Measurements from ENCODE around the gene PTCSC3. TPM values are rescaled to one million over a fixed set of nuclear protein-coding genes. Genes with fewer than 3 reads are reported as not detected.

The PTCSC3 gene
- polyA plus RNA-seq, 3 donors from 2014 or later = not detected

- Mint-ChIP-seq H3K27ac (no peak overlapping the region), H3K9me3 (peaks cover 0 to 5% (median under 1%) of the 10 kb centered on the region in 6 donors), H3K4me1 (no peaks in the 10 kb centered on the region), H3K4me3 (no peak overlapping the region), H3K27me3 (ENCODE audit: low read depth in 3 of 3) (peaks cover 3 to 6% (median 4%) of the 10 kb centered on the region in 3 donors), H3K36me3 (no peaks in the 10 kb centered on the region)
- DNase-seq = no peak
These were observed 85.4 kb downstream of the PTCSC3 start for GRCh38 chr14:36091096-36091495.

- Mint-ChIP-seq H3K9me3 (peaks cover 0 to 10% (median 2%) of the 10 kb centered on the region in 6 donors), H3K27ac (no peak overlapping the region), H3K27me3 (ENCODE audit: low read depth in 3 of 3) (peaks cover 0 to 8% (median 1%) of the 10 kb centered on the region in 3 donors), H3K4me1 (no peaks in the 10 kb centered on the region), H3K36me3 (no peaks in the 10 kb centered on the region), H3K4me3 (no peak overlapping the region)
- no peak for DNase-seq
These were observed 89.1 kb downstream of the PTCSC3 start for GRCh38 chr14:36087411-36087810.

GRCh38 chr14:36086629-36087395 lies 89.7 kb downstream of the PTCSC3 start:
- peaks cover 0 to 8% (median 1%) of the 10 kb centered on the region in 3 donors for H3K27me3 Mint-ChIP-seq (ENCODE audit: low read depth in 3 of 3)
- H3K9me3 Mint-ChIP-seq = peaks cover 0 to 10% (median 2%) of the 10 kb centered on the region in 6 donors
- H3K27ac Mint-ChIP-seq = no peak overlapping the region
- no peaks in the 10 kb centered on the region for H3K36me3 Mint-ChIP-seq
- no peaks in the 10 kb centered on the region for H3K4me1 Mint-ChIP-seq
- DNase-seq = no peak
- H3K4me3 Mint-ChIP-seq = no peak overlapping the region

- Mint-ChIP-seq H3K27ac (no peak overlapping the region), H3K4me3 (no peak overlapping the region), H3K27me3 (ENCODE audit: low read depth in 3 of 3) (peaks cover 0 to 5% (median 1%) of the 10 kb centered on the region in 3 donors), H3K36me3 (no peaks in the 10 kb centered on the region), H3K9me3 (peaks cover 0 to 10% (median 2%) of the 10 kb centered on the region in 6 donors), H3K4me1 (no peaks in the 10 kb centered on the region)
- DNase-seq = no peak
These were observed 90.7 kb downstream of the PTCSC3 start for GRCh38 chr14:36085861-36086260.

Other genes starting within 250 kb of the PTCSC3 start
- gene MBIP, start 143.9 kb upstream of the PTCSC3 start, polyA plus RNA-seq = 10 to 100 TPM in 2 of 3 donors, 1 to 10 TPM in 1; 7.4 to 14.9 (median 10.4) TPM